CD8-positive, alpha-beta memory T cell (primary cell): ENCODE results near the gene ANAPC2. TPM values are rescaled to one million over a fixed set of nuclear protein-coding genes. Genes with fewer than 3 reads are reported as not detected.

Experiments used
- CTCF ChIA-PET: fragments of 350-600 bp; sonication (Branson Sonifier 250); formaldehyde crosslinking; loops from one replicate; lab custom pipeline; 2021; ENCODE audit warnings: antibody characterized with exemption; lab: Charles Lee
- POLR2A ChIA-PET: fragments of 350-600 bp; sonication (Branson Sonifier 250); formaldehyde crosslinking; loops from one replicate; lab custom pipeline; 2021; ENCODE audit warnings: antibody characterized with exemption; lab: Charles Lee
- DNase-seq, 5 donors: peaks; one replicate each; pipeline versions ENCODE4 v3.0.0 to v3.0.0-alpha.2; 2020 to 2022; ENCODE audit warnings: mixed read lengths in 1 of 5
- H3K27ac ChIP-seq: one replicate; pipeline ENCODE4 v1.7.0; 2013; ENCODE audit warnings: low read depth, mild to moderate bottlenecking, low read length, moderate library complexity
- H3K27me3 ChIP-seq: 2 replicates; pipeline ENCODE4 v1.7.0; 2013; ENCODE audit warnings: low read length, mild to moderate bottlenecking; ENCODE audit not compliant: insufficient read depth, poor library complexity, severe bottlenecking
- H3K36me3 ChIP-seq: 2 replicates; pipeline ENCODE4 v1.7.0; 2013; ENCODE audit warnings: mild to moderate bottlenecking, low read length, moderate library complexity; ENCODE audit not compliant: insufficient read depth
- H3K4me1 ChIP-seq: 2 replicates; pipeline ENCODE4 v1.7.0; 2013; ENCODE audit warnings: mild to moderate bottlenecking, low read length, moderate library complexity; ENCODE audit not compliant: insufficient read depth
- H3K4me3 ChIP-seq: 2 replicates; pipeline ENCODE4 v1.7.0; 2013; ENCODE audit warnings: mild to moderate bottlenecking, low read length
- H3K9me3 ChIP-seq: 2 replicates; pipeline ENCODE4 v1.7.0; 2013; ENCODE audit warnings: mild to moderate bottlenecking, low read length
- H3K27ac Mint-ChIP-seq, 8 donors: one replicate each; pipeline ENCODE4 v1.8.0; 2020 to 2021; ENCODE audit warnings: mixed read lengths in 8 of 8, mild to moderate bottlenecking in 6 of 8, inconsistent platforms in 3 of 8, moderate library complexity in 3 of 8
- H3K27me3 Mint-ChIP-seq, 2 donors: one replicate each; pipeline ENCODE4 v1.8.0; 2020 to 2021; ENCODE audit warnings: mixed read lengths in 2 of 2, mild to moderate bottlenecking in 1 of 2, moderate library complexity in 1 of 2
- H3K36me3 Mint-ChIP-seq, 3 donors: one replicate each; pipeline ENCODE4 v1.8.0; 2020 to 2021; ENCODE audit warnings: mixed read lengths in 3 of 3, inconsistent platforms in 1 of 3, mild to moderate bottlenecking in 1 of 3
- H3K4me1 Mint-ChIP-seq, 3 donors: one replicate each; pipeline ENCODE4 v1.8.0; 2020 to 2021; ENCODE audit warnings: mixed read lengths in 3 of 3, inconsistent platforms in 1 of 3, mild to moderate bottlenecking in 1 of 3
- H3K4me3 Mint-ChIP-seq, 7 donors: one replicate each; pipeline ENCODE4 v1.8.0; 2020 to 2021; ENCODE audit warnings: mixed read lengths in 7 of 7, mild to moderate bottlenecking in 6 of 7, moderate library complexity in 4 of 7, inconsistent platforms in 2 of 7
- H3K9me3 Mint-ChIP-seq, 5 donors: one replicate each; pipeline ENCODE4 v1.8.0; 2020 to 2022; ENCODE audit warnings: mixed read lengths in 5 of 5, mild to moderate bottlenecking in 3 of 5, moderate library complexity in 2 of 5, inconsistent platforms in 1 of 5
- polyA plus RNA-seq: library from polyadenylated mRNA; unstranded; fragments of 300-500 nt; fragmentation: Illumina TruSeq; gene quantifications from one replicate; pipeline ENCODE4 v1.2.3, GENCODE V29; 2021
- total RNA-seq, 2 experiments: library from RNA; stranded (reverse); gene quantifications; one replicate each; pipeline ENCODE4 v1.2.3, GENCODE V29; 2021

Gene ANAPC2
- total and polyA plus RNA-seq, 3 experiments from 2014 or later = 5.4 to 57.0 (median 50.2) TPM

- CTCF ChIA-PET = interaction anchor here (0.6 to 2.6 kb wide), 4 partner anchors 14 to 58 kb away, joined by 3 to 13 read pairs (median 4); partner anchors contain the start of genes ANAPC2 and SSNA1
- peaks cover 45% of the 10 kb centered on the region for H3K4me1 ChIP-seq
- no peak for DNase-seq
- Mint-ChIP-seq H3K4me3 (peak overlapping the region in 3 of 7 donors; percentile 19 to 96 (median 70)), H3K4me1 (peaks cover 38 to 57% (median 41%) of the 10 kb centered on the region in 3 donors), H3K9me3 (no peaks in the 10 kb centered on the region), H3K27me3 (peaks cover 0 to 1% of the 10 kb centered on the region in 2 donors), H3K27ac (no peak overlapping the region), H3K36me3 (peaks cover 0 to 11% (median 7%) of the 10 kb centered on the region in 3 donors)
- POLR2A ChIA-PET = interaction anchor here (0.7 kb wide), 1 partner anchor 90 kb away, joined by 10 read pairs; no protein-coding TSS in a partner anchor
- H3K4me3 ChIP-seq = no peak overlapping the region
- no peaks in the 10 kb centered on the region for H3K9me3 ChIP-seq
- peaks cover 5% of the 10 kb centered on the region for H3K36me3 ChIP-seq
- no peak overlapping the region for H3K27ac ChIP-seq
- no peaks in the 10 kb centered on the region for H3K27me3 ChIP-seq
These were observed 14.6 kb upstream of the ANAPC2 start for GRCh38 chr9:137202966-137203365.

- no peaks in the 10 kb centered on the region for H3K36me3 ChIP-seq
- H3K4me3 ChIP-seq = peak overlapping the region; percentile 78
- H3K27ac ChIP-seq = peak overlapping the region; percentile 74
- POLR2A ChIA-PET = interaction anchor here (0.9 to 2.5 kb wide), 8 partner anchors 13 to 394 kb away, joined by 3 to 20 read pairs (median 5); partner anchors contain the start of genes ANAPC2, RABL6, RNF208 and RNF224
- no peaks in the 10 kb centered on the region for H3K9me3 ChIP-seq
- Mint-ChIP-seq H3K4me1 (peaks cover 25 to 43% (median 27%) of the 10 kb centered on the region in 3 donors), H3K27me3 (no peaks in the 10 kb centered on the region), H3K4me3 (peak overlapping the region; percentile 79 to 98 (median 83)), H3K36me3 (peaks cover 0 to 2% (median 0%) of the 10 kb centered on the region in 3 donors), H3K9me3 (no peaks in the 10 kb centered on the region), H3K27ac (peak overlapping the region; percentile 66 to 97 (median 78))
- no peak for DNase-seq
- CTCF ChIA-PET = interaction anchor here (1.0 to 2.6 kb wide), 4 partner anchors 12 to 26 kb away, joined by 3 to 13 read pairs (median 4); partner anchors contain the start of genes ANAPC2, CYSRT1, RNF224 and SSNA1
- H3K4me1 ChIP-seq = peaks cover 36% of the 10 kb centered on the region
- H3K27me3 ChIP-seq = no peaks in the 10 kb centered on the region
These were observed 13.0 kb upstream of the ANAPC2 start for GRCh38 chr9:137201205-137201868.

DNA sequence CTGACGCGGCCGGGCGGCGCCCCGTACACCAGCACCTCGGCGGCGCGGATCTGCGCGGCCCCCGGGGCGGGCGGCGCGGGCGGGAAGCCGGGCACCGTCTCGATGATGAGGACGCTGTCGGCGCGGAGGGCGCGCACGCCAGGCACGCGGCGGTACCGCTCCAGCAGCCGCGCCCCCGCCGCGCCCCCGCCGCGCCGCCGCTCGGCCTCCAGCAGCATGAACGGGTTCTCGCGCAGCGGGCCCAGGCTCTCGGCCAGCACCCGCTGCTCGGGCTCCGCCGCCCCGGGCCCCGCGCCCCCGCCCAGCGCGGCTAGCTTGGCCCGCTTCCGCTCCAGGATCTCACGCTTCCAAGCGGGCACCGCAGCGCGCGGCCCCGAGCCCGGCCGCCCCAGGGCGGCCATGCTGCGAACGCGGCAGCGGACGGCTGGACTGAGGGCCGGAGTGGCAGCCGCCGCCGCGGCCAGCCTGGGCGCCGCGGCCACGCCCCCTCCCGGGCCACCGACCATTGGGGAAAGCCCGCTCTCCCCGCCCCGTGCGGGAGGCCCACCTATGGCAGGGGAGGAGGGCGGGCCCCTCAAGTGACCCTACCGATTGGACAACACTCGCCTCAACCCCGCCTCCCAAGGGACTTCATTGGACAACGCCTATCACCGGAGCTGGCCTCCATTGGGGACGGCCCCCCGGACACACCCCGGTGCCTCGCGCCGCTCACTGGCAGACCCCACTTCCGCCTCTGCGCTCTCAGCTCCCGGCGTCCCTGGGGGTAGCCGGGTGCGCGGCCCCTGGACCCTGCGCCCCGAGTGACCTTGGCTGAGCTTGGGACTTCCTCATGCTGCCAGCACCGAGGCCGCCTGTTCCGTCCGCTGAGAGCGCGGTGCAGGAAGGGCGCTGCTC is 12.2 kb upstream of the ANAPC2 start, which contains the start of gene TPRN:
Gene TPRN (minus strand): TSS at position 431 of the 894 bp plus-strand sequence. CDS start 30 bp downstream, at position 401.
- Histone ChIP-seq H3K36me3 (no peaks in the 10 kb centered on the region), H3K4me1 (peaks cover 30% of the 10 kb centered on the region), H3K9me3 (no peaks in the 10 kb centered on the region), H3K4me3 (peak within 1 kb of the TSS; percentile 78), H3K27ac (peak within 1 kb of the TSS; percentile 74), H3K27me3 (no peaks in the 10 kb centered on the region)
- peak; percentile 95 to 99 (median 98) for DNase-seq
- peaks cover 20 to 35% (median 21%) of the 10 kb centered on the region in 3 donors for H3K4me1 Mint-ChIP-seq
- ChIA-PET POLR2A (interaction anchor here (0.6 to 2.5 kb wide), 12 partner anchors 12 to 393 kb away, joined by 3 to 20 read pairs (median 4); partner anchors contain the start of genes ANAPC2, MAN1B1, NELFB and RABL6), CTCF (interaction anchor here (0.7 to 2.6 kb wide), 5 partner anchors 11 to 104 kb away, joined by 3 to 13 read pairs (median 4); partner anchors contain the start of genes ANAPC2, CYSRT1, RNF224 and SSNA1)
- peaks cover 0 to 2% (median 0%) of the 10 kb centered on the region in 3 donors for H3K36me3 Mint-ChIP-seq
- no peaks in the 10 kb centered on the region for H3K9me3 Mint-ChIP-seq
- H3K4me3 Mint-ChIP-seq = peak within 1 kb of the TSS; percentile 79 to 98 (median 83)
- H3K27ac Mint-ChIP-seq = peak within 1 kb of the TSS; percentile 66 to 97 (median 78)
- H3K27me3 Mint-ChIP-seq = no peaks in the 10 kb centered on the region

GRCh38 chr9:137199411-137200121 is 11.2 kb upstream of the ANAPC2 start:
- POLR2A ChIA-PET = interaction anchor here (0.5 kb wide), 1 partner anchor 166 kb away, joined by 3 read pairs; no protein-coding TSS in a partner anchor
- Histone ChIP-seq H3K4me3 (no peak overlapping the region), H3K27ac (no peak overlapping the region), H3K36me3 (no peaks in the 10 kb centered on the region), H3K9me3 (no peaks in the 10 kb centered on the region), H3K4me1 (peaks cover 25% of the 10 kb centered on the region), H3K27me3 (no peaks in the 10 kb centered on the region)
- CTCF ChIA-PET = interaction anchor here (3.0 kb wide), 1 partner anchor 10 kb away, joined by 9 read pairs; the partner anchor contains the start of gene SSNA1
- Mint-ChIP-seq H3K4me3 (peak overlapping the region; percentile 32 to 81 (median 76)), H3K27ac (peak overlapping the region in 2 of 8 donors; percentile 57 to 73), H3K27me3 (no peaks in the 10 kb centered on the region), H3K4me1 (peaks cover 17 to 28% (median 19%) of the 10 kb centered on the region in 3 donors), H3K9me3 (no peaks in the 10 kb centered on the region), H3K36me3 (no peaks in the 10 kb centered on the region)
- no peak for DNase-seq

DNA sequence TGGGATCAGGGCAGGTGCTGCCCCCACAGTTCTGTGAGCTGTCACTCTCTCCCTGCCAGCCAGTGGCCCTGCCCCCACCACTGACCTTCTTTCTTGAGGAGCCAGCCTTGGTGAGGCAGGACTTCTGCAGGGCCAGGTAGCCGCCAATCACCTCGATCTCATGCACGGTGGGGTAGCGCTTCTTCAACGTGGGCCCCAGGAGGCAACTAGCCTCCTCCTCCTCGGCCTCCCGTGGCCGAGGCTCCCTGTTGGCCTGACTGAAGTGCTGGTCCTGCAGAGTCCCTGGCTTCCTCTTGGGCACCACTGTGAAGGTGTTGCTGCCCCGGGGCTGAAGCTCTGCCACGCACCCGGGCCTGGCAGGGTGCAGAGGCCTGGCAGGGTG is 10.5 kb upstream of the ANAPC2 start:
- DNase-seq = no peak
- no peaks in the 10 kb centered on the region for H3K9me3 ChIP-seq
- POLR2A ChIA-PET = interaction anchor here (0.5 to 1.2 kb wide), 2 partner anchors 10 to 165 kb away, joined by 3 to 4 read pairs; no protein-coding TSS in a partner anchor
- H3K36me3 Mint-ChIP-seq = no peaks in the 10 kb centered on the region
- CTCF ChIA-PET = interaction anchor here (1.2 to 3.0 kb wide), 3 partner anchors 10 to 42 kb away, joined by 3 to 9 read pairs (median 4); partner anchors contain the start of genes SSNA1 and TUBB4B
- H3K4me3 Mint-ChIP-seq = peak overlapping the region in 5 of 7 donors; percentile 19 to 63 (median 54)
- no peak overlapping the region for H3K27ac Mint-ChIP-seq
- no peak overlapping the region for H3K4me3 ChIP-seq
- H3K4me1 Mint-ChIP-seq = peaks cover 11 to 22% (median 12%) of the 10 kb centered on the region in 3 donors
- H3K27ac ChIP-seq = no peak overlapping the region
- H3K36me3 ChIP-seq = no peaks in the 10 kb centered on the region
- peaks cover 18% of the 10 kb centered on the region for H3K4me1 ChIP-seq
- no peaks in the 10 kb centered on the region for H3K27me3 Mint-ChIP-seq
- no peaks in the 10 kb centered on the region for H3K27me3 ChIP-seq
- no peaks in the 10 kb centered on the region for H3K9me3 Mint-ChIP-seq

DNA sequence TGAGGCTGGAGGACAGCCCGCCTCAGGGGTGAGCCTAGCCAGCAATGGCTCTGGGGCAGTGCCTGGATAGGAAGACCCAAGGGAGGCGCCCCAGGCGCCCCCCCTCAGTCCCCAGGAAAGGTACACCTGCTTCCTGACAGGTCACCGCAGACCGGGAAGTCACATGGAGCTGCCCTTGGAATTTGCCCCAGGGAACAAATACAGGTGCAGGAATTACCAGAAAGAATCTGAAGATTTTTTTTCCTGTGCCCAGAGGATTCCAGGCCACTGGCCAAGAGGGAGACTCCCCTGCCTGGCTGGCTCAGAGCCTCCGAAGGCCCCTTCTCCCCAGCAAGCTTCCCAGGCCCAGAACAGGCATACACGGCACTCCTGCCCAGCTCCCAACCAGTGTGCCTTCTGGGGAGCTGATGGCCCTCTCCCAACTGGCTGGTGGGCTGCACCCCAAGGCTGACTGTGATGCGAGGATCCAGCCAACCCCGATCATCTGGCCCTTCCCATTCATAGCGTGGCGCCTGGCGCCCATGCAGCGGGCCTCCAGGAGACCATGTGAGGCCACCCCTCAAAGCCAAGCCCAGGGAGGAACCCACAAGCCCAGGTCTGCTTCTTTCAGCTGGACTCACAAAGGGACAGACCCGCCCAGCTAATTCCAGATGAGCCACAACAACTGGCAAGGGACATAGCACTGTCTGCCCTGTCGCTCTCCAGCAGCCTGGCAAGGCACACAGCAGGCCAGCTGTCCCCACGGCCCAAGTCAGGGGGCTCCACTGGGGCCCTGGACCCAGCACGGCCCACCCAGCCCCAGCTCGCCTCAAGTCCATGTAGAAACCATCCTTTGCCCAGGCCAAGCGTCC is 9.9 kb upstream of the ANAPC2 start:
- CTCF ChIA-PET = interaction anchor here (1.2 to 3.0 kb wide), 3 partner anchors 9 to 43 kb away, joined by 3 to 9 read pairs (median 4); partner anchors contain the start of genes SSNA1 and TUBB4B

More for the DNA sequence above, 9.9 kb upstream of the ANAPC2 start:
- H3K4me3 Mint-ChIP-seq = peak overlapping the region; percentile 19 to 63 (median 38)
- peaks cover 11 to 17% (median 11%) of the 10 kb centered on the region in 3 donors for H3K4me1 Mint-ChIP-seq
- H3K36me3 Mint-ChIP-seq = no peaks in the 10 kb centered on the region
- Histone ChIP-seq H3K27ac (no peak overlapping the region), H3K36me3 (no peaks in the 10 kb centered on the region), H3K4me1 (peaks cover 17% of the 10 kb centered on the region), H3K9me3 (no peaks in the 10 kb centered on the region), H3K4me3 (no peak overlapping the region), H3K27me3 (no peaks in the 10 kb centered on the region)
- POLR2A ChIA-PET = interaction anchor here (1.2 kb wide), 1 partner anchor 9 kb away, joined by 4 read pairs; no protein-coding TSS in a partner anchor
- DNase-seq = no peak
- H3K9me3 Mint-ChIP-seq = no peaks in the 10 kb centered on the region
- no peaks in the 10 kb centered on the region for H3K27me3 Mint-ChIP-seq
- no peak overlapping the region for H3K27ac Mint-ChIP-seq
